Epithelial cell of proximal tubule (primary cell): Measurements from ENCODE around the gene INPP5J. TPM values are rescaled to one million over a fixed set of nuclear protein-coding genes. Genes with fewer than 3 reads are reported as not detected.
"Not testable (repeated sequence)": the region's sequence is repeated elsewhere in the genome, so short reads cannot be mapped to it uniquely, and the experiment has no call there.

ENCODE experiments used
- DNase-seq: peaks from one replicate; pipeline ENCODE4 v3.0.0-alpha.2; 2011; ENCODE audit warnings: low read depth
- H3K4me3 ChIP-seq: 2 replicates; pipeline ENCODE4 v1.5.1; 2011; ENCODE audit warnings: low read depth, mild to moderate bottlenecking, low read length
- CTCF ChIP-seq: conservative IDR thresholded peaks from 2 replicates; pipeline ENCODE4 v1.5.1; 2012; ENCODE audit warnings: low read depth, mild to moderate bottlenecking, low read length
- total RNA-seq: library from RNA; depleted of rRNA; stranded (reverse); fragments of >200 nt; gene quantifications from 2 replicates; pipeline ENCODE4 v1.2.3, GENCODE V29; 2015

INPP5J gene
- total RNA-seq, 1 donor from 2014 or later = 1.2 TPM

DNA sequence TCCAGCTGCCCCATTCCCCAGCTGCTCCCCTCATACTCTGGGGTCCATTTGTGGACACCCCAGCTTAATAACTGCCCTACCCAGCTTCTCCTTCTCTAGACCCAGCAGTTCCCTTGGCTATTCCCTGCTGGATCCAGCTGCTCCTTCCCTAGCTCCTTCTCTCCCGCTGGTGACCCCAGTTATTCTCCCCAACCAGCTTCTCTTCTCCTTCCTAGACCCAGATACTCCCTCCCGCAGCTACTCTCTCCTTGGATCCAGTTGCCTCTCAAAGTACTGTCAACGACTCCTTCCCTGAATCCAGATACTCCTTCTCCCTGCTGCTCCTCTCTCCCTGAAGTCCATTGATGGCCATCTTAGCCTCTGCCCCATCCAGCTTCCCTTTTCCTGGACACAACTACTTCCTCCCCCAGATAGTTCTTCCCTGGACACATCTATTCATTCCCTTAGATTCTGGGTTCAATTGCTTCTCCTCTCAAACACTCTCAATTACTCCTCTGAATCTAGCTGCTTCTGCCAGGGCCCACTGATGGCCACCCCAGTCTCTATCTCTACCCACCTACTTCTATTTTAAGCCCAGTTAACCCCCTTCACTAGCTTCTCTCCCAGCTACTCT is 27.0 kb upstream of the INPP5J start:
- no peak for TF ChIP-seq CTCF
- DNase-seq = no peak
- no peak overlapping the region for H3K4me3 ChIP-seq

GRCh38 chr22:31096657-31097279 is 26.0 kb upstream of the INPP5J start:
- no peak for DNase-seq
- no peak overlapping the region for H3K4me3 ChIP-seq
- TF ChIP-seq CTCF = no peak

GRCh38 chr22:31097539-31097938 is 25.2 kb upstream of the INPP5J start:
- not testable (repeated sequence) for DNase-seq, H3K4me3 ChIP-seq

DNA sequence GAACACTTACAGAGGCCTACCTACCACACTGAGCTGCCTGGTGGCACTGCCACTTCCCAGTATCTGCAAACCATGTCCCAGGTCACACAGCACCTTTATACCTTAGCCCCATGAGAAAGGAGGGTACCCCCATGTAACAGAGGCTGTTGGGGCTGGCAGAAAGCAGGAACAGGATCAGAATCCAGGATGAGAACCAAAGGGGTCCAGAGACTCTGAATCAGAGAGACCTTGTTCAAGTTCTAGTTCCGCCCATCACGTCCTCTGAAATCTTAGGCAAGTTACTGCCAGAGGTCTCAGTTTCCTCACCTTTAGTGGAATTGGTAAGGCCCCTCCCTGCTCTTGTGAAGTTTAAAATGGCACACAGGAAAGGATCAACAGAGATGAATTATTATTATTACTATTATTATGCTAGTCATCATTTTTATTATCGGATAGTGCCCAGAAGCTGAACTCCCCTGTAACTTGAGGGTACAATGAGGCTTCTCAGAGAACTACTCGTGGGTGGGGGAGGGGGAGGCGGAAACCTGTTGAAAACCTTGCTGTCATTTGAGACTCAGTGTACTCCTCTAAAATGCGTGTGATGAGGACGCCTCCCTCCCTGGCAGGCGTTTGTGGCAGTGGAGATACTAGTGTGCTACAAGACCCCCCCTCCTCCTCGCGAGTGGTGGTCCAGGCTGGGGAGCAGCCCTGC is 24.7 kb upstream of the INPP5J start:
- DNase-seq = no peak
- H3K4me3 ChIP-seq = no peak overlapping the region
- TF ChIP-seq CTCF = no peak

DNA sequence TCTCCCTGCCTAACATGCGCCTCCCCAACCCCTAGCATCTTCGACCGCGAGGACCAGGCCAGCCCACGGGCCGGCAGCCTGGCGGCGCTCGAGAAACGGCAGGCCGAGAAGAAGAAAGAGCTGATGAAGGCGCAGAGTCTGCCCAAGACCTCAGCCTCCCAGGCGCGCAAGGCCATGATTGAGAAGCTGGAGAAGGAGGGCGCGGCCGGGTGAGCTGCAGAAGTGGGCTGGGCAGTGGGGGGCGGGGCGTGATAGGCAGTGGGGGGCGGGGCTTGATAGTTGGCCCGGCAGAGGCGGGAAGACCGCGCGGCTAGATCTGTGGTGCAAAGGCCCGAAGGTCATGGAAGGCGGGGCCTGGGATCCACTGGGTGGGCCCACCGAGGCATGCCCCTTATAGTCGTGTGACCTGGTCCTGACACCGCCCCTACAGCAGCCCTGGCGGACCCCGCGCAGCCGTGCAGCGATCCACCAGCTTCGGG is 24.1 kb upstream of the INPP5J start:
- TF ChIP-seq CTCF = no peak
- H3K4me3 ChIP-seq = no peak overlapping the region
- DNase-seq = no peak

- DNase-seq = no peak
- no peak overlapping the region for H3K4me3 ChIP-seq
- TF ChIP-seq CTCF = no peak
Observed at GRCh38 chr22:31099386-31099785, 23.4 kb upstream of the INPP5J start.

- H3K4me3 ChIP-seq = no peak overlapping the region
- no peak for TF ChIP-seq CTCF
- DNase-seq = no peak
Observed at GRCh38 chr22:31099841-31100761, 22.7 kb upstream of the INPP5J start.
